Right atrium auricular region (tissue), 2 donors: Measurements from ENCODE around the gene NCAPD2. TPM values are rescaled to one million over a fixed set of nuclear protein-coding genes. Genes with fewer than 3 reads are reported as not detected.

Experiments used
- DNase-seq: peaks from one replicate; pipeline ENCODE4 v3.0.0-alpha.2; 2019; ENCODE audit warnings: low spot score
- H3K27ac ChIP-seq, 2 donors: fragments of 200-600 bp; sonication (generic); 1 replicate in 1 of 2; 2 replicates in 1 of 2; pipeline ENCODE4 v1.5.1; 2016 to 2019
- H3K27me3 ChIP-seq, 2 donors: fragments of 200-600 bp; sonication (generic); one replicate each; pipeline versions ENCODE4 v1.5.1 to v1.6.0; 2017 to 2019
- H3K36me3 ChIP-seq: fragments of 200-600 bp; sonication (generic); one replicate; pipeline ENCODE4 v1.5.1; 2016
- H3K4me1 ChIP-seq, 2 donors: fragments of 200-600 bp; sonication (generic); one replicate each; pipeline versions ENCODE4 v1.5.1 to v1.6.0; 2017 to 2019
- H3K4me3 ChIP-seq, 2 donors: fragments of 200-600 bp; sonication (generic); 1 replicate in 1 of 2; 2 replicates in 1 of 2; pipeline ENCODE4 v1.5.1; 2017 to 2019; ENCODE audit warnings: mild to moderate bottlenecking in 1 of 2, moderate library complexity in 1 of 2
- H3K9me3 ChIP-seq, 2 donors: fragments of 200-600 bp; sonication (generic); one replicate each; pipeline ENCODE4 v1.5.1; 2019
- CTCF ChIP-seq, 2 donors: fragments of 200-600 bp; sonication (generic); IDR thresholded peaks; one replicate each; pipeline ENCODE4 v1.5.1; 2019; ENCODE audit warnings: antibody characterized with exemption in 2 of 2
- total RNA-seq, 2 donors: library from RNA; depleted of rRNA; stranded (reverse); fragments of >200 nt; gene quantifications; one replicate each; pipeline ENCODE4 v1.1.0, GENCODE V29; 2016

NCAPD2 gene
- total RNA-seq, 2 donors from 2014 or later, result 11.6 to 53.5 TPM

GRCh38 chr12:6540181-6540877 lies 46.4 kb downstream of the NCAPD2 start:
- peak; percentile 97 for DNase-seq
- H3K27ac ChIP-seq, result peak overlapping the region; percentile 77 to 81
- H3K27me3 ChIP-seq, result no peaks in the 10 kb centered on the region
- H3K9me3 ChIP-seq, result no peaks in the 10 kb centered on the region
- H3K36me3 ChIP-seq, result peaks cover 52% of the 10 kb centered on the region
- no peak for TF ChIP-seq CTCF (IDR thresholded peaks at IDR 0.05)
- H3K4me1 ChIP-seq, result peaks cover 0 to 63% of the 10 kb centered on the region in 2 donors
- peak overlapping the region in 1 of 2 donors; percentile 17 for H3K4me3 ChIP-seq

- TF ChIP-seq CTCF (IDR thresholded peaks at IDR 0.05), result no peak
- peaks cover 0 to 57% of the 10 kb centered on the region in 2 donors for H3K4me1 ChIP-seq
- H3K27ac ChIP-seq, result peak overlapping the region; percentile 77 to 81
- no peaks in the 10 kb centered on the region for H3K27me3 ChIP-seq
- peaks cover 41% of the 10 kb centered on the region for H3K36me3 ChIP-seq
- no peaks in the 10 kb centered on the region for H3K9me3 ChIP-seq
- H3K4me3 ChIP-seq, result no peak overlapping the region
- no peak for DNase-seq
Observed at GRCh38 chr12:6541371-6542165, 47.7 kb downstream of the NCAPD2 start.

DNA sequence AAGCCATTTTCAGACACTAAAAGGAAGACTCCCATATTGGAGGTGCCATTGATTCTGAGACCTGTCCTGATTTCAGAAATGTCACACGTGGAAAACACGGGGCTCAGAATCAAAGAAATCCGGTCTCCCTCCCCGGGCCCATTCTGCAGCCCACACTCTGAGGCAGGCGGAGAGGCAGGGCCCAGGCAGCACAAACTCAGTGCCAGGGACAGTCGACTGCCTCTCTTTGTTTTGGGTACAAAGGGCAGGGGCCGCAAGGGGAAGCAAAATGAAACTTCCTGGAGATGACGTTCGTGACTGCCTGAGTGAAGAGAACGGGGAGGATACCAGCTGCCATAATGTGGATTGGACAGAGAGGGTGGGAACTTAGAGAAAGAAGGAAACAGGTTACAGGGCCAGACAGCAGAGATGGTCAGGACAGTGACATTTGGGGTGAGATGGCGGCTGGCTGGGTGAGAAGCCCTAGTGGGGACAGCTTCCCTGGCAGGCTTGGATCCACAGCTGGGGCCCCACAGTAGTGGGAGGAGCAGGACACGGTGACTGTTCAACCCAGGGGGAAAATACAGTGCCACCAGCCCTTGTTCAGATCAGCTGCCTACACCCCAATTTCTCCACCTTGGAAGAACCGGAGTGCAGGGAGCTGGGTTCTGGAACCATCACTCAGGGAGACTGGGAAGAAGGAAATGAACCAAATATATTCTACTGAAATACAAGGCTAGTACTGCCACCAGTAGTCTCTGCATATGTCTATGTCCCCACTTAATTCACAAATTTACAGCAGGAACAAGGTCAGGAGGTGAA lies 48.5 kb downstream of the NCAPD2 start:
- no peaks in the 10 kb centered on the region for H3K9me3 ChIP-seq
- no peaks in the 10 kb centered on the region for H3K27me3 ChIP-seq
- TF ChIP-seq CTCF (IDR thresholded peaks at IDR 0.05), result no peak
- H3K4me3 ChIP-seq, result no peak overlapping the region
- H3K4me1 ChIP-seq, result peaks cover 0 to 49% of the 10 kb centered on the region in 2 donors
- H3K36me3 ChIP-seq, result peaks cover 33% of the 10 kb centered on the region
- DNase-seq, result no peak
- peak overlapping the region; percentile 10 to 28 for H3K27ac ChIP-seq

DNA sequence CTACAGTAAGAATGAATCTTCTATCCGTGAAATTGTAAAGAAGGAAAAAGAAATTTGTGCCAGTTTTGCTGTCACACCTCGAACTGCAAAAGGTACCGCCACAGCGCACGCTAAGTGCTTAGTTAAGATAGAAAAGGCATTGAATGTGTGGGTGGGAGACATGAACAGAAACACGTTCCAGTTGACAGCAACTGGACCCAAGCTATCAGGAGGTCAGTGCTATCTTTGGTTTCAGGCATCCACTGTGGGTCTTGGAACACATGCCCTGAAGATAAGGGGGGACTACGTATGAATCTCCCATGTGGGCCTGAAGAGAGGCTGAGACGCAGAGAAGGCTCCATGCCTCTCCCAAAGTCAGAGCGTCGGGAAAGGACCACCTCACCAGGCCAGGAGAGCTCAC lies 52.1 kb downstream of the NCAPD2 start:
- Histone ChIP-seq H3K9me3 (no peaks in the 10 kb centered on the region), H3K36me3 (peaks cover 28% of the 10 kb centered on the region), H3K27me3 (no peaks in the 10 kb centered on the region), H3K4me3 (no peak overlapping the region), H3K4me1 (peaks cover 0 to 52% of the 10 kb centered on the region in 2 donors), H3K27ac (peak overlapping the region; percentile 27 to 98)
- DNase-seq, result no peak
- TF ChIP-seq CTCF (IDR thresholded peaks at IDR 0.05), result no peak

GRCh38 chr12:6547566-6547965 lies 53.7 kb downstream of the NCAPD2 start:
- Histone ChIP-seq H3K4me3 (no peak overlapping the region), H3K4me1 (peaks cover 0 to 57% of the 10 kb centered on the region in 2 donors), H3K9me3 (no peaks in the 10 kb centered on the region), H3K27me3 (no peaks in the 10 kb centered on the region), H3K36me3 (peaks cover 28% of the 10 kb centered on the region), H3K27ac (peak overlapping the region; percentile 94 to 98)
- DNase-seq, result no peak
- no peak for TF ChIP-seq CTCF (IDR thresholded peaks at IDR 0.05)
